ENCODE results near the gene EDC3.

DNA sequence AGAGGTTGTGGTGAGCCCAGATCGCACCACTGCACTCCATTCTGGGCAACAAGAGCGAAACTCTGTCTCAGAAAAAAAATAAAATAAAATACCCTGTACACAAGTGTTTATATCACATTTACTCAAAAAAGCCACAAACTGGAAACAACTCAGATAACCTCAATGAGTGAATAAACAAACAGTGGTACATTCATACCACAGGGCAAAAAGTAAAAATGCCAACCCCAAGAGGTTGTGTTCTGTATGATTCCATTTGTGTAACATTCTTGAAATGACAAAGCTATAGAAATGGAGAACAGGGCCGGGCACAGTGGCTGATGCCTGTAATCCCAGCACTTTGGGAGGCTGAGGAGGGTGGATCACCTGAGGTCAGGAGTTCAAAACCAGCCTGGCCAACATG, 12.9 kb downstream of the EDC3 start:
- TF ChIP-seq, protein P1, sequence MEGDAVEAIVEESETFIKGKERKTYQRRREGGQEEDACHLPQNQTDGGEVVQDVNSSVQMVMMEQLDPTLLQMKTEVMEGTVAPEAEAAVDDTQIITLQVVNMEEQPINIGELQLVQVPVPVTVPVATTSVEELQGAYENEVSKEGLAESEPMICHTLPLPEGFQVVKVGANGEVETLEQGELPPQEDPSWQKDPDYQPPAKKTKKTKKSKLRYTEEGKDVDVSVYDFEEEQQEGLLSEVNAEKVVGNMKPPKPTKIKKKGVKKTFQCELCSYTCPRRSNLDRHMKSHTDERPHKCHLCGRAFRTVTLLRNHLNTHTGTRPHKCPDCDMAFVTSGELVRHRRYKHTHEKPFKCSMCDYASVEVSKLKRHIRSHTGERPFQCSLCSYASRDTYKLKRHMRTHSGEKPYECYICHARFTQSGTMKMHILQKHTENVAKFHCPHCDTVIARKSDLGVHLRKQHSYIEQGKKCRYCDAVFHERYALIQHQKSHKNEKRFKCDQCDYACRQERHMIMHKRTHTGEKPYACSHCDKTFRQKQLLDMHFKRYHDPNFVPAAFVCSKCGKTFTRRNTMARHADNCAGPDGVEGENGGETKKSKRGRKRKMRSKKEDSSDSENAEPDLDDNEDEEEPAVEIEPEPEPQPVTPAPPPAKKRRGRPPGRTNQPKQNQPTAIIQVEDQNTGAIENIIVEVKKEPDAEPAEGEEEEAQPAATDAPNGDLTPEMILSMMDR (IDR thresholded peaks at IDR 0.05 in 2 of 3, conservative IDR thresholded peaks at IDR 0.05 in 1 of 3; ENCODE audit: insufficient read depth in 2 of 3, low read depth in 1 of 3, low read length in 3 of 3), result no peak
- TF ChIP-seq JUND (IDR thresholded peaks at IDR 0.05; ENCODE audit: borderline replicate concordance, low read depth, low read length) (no peak), JUND (tag; IDR thresholded peaks at IDR 0.05; ENCODE audit: borderline replicate concordance, low read depth, low read length) (no peak), HCFC1 (IDR thresholded peaks at IDR 0.05; ENCODE audit: low read depth, low read length) (no peak), SMC3 (conservative IDR thresholded peaks at IDR 0.05; ENCODE audit: insufficient read depth, low read depth, low read length) (no peak), MYC (IDR thresholded peaks at IDR 0.05; ENCODE audit: low read depth, low read length) (no peak), MYC (CRISPR knock-in tag; IDR thresholded peaks at IDR 0.05; ENCODE audit: borderline replicate concordance, low read depth) (no peak), TEAD4 (IDR thresholded peaks at IDR 0.05; ENCODE audit: low read length) (no peak), TEAD4 (CRISPR knock-in tag; IDR thresholded peaks at IDR 0.05; ENCODE audit: borderline replicate concordance) (no peak), POLR2A (conservative IDR thresholded peaks at IDR 0.05) (no peak), SREBF1 (IDR thresholded peaks at IDR 0.05; ENCODE audit: borderline replicate concordance, low read depth, low read length) (no peak), TCF7 (IDR thresholded peaks at IDR 0.05; ENCODE audit: borderline replicate concordance) (no peak)
- TF ChIP-seq, protein P2, sequence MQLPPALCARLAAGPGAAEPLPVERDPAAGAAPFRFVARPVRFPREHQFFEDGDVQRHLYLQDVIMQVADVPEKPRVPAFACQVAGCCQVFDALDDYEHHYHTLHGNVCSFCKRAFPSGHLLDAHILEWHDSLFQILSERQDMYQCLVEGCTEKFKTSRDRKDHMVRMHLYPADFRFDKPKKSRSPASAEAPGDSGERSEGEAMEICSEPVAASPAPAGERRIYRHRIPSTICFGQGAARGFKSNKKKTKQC (CRISPR knock-in tag; IDR thresholded peaks at IDR 0.05), result no peak
- TF ChIP-seq, protein P3, sequence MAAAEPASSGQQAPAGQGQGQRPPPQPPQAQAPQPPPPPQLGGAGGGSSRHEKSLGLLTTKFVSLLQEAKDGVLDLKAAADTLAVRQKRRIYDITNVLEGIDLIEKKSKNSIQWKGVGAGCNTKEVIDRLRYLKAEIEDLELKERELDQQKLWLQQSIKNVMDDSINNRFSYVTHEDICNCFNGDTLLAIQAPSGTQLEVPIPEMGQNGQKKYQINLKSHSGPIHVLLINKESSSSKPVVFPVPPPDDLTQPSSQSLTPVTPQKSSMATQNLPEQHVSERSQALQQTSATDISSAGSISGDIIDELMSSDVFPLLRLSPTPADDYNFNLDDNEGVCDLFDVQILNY (CRISPR knock-in tag; IDR thresholded peaks at IDR 0.05), result no peak

All from K562 (cell line).